Mucosa of descending colon (tissue), 3 donors: ENCODE data around the gene NPHP3. TPM values are rescaled to one million over a fixed set of nuclear protein-coding genes. Genes with fewer than 3 reads are reported as not detected.

ENCODE experiments used
- ATAC-seq: fragments of 200-7000 bp; cut with Tn5 transposase; one replicate; pipeline ENCODE4 v1.9.1; 2020; ENCODE audit warnings: mild to moderate bottlenecking, moderate library complexity
- DNase-seq, 3 donors: peaks; one replicate each; pipeline ENCODE4 v3.0.0-alpha.2; 2020
- H3K36me3 ChIP-seq: fragments of 200-600 bp; one replicate; pipeline ENCODE4 v1.8.0; 2021; ENCODE audit warnings: low read depth, mild to moderate bottlenecking
- H3K4me1 ChIP-seq: fragments of 200-600 bp; one replicate; pipeline ENCODE4 v1.8.0; 2021; ENCODE audit warnings: low read depth, mild to moderate bottlenecking
- H3K4me3 ChIP-seq: fragments of 200-600 bp; one replicate; pipeline ENCODE4 v1.8.0; 2021; ENCODE audit warnings: mild to moderate bottlenecking
- H3K9me3 ChIP-seq: fragments of 200-600 bp; one replicate; pipeline ENCODE4 v1.8.0; 2021; ENCODE audit warnings: mild to moderate bottlenecking
- intact Hi-C, 2 donors: fragments of 100-400 bp; cut with DNase I in 1 of 2; cut with micrococcal nuclease in 1 of 2; formaldehyde crosslinking; loops; one replicate each; pipeline versions ENCODE4 v1.11.0 to v1.11.1; 2022; cut with DNase I, micrococcal nuclease
- total RNA-seq, 3 donors: library from RNA; stranded (reverse); fragmentation: NEBNext Ultra II Directional in 2 of 3; extraction: Animal tissue kit (Norgen Biotek cat#: 25700) in 2 of 3; gene quantifications; one replicate each; pipeline versions ENCODE4 v1.2.1 to v1.2.4, GENCODE V29; 2021 to 2023
- TF ChIP-seq, protein P1 (sequence below): fragments of 200-600 bp; IDR thresholded peaks from one replicate; pipeline ENCODE4 v1.8.0; 2022; ENCODE audit warnings: antibody characterized with exemption, mild to moderate bottlenecking
- donor health status: DM: no; HTN: no; CAD: no; lungs with moderate emphysema.
- donor health status: DM: no; HTN: no; CAD: no.
- donor health status: DM: no; HTN: yes; CAD: no.

NPHP3 gene
- total RNA-seq, 3 donors from 2014 or later: 18.0 to 32.7 (median 21.5) TPM

DNA sequence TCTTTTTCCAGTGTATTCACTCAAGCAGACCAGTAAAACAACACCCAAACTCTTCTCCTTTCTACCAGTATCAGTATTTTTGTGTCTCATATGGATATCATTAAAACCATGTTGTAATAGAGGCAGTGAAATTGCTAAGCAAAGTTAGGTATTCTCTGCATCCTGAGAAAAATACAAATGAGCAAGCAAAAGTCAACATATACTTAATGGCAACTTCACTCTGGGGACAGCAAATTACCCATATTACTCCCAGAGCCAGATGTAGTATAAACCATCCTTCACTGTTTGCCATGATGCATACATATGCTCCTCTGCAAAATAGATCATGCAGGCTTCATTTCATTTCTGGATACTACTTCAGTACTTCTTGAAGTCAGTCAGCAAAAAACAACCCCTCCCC is 40.0 kb downstream of the NPHP3 start:
- no peak for DNase-seq
- intact Hi-C loops: no loop called here
- peaks cover 13% of the 10 kb centered on the region for H3K36me3 ChIP-seq
- H3K4me3 ChIP-seq: no peak overlapping the region
- no peaks in the 10 kb centered on the region for H3K4me1 ChIP-seq
- ATAC-seq: no peak
- TF ChIP-seq, protein P1, sequence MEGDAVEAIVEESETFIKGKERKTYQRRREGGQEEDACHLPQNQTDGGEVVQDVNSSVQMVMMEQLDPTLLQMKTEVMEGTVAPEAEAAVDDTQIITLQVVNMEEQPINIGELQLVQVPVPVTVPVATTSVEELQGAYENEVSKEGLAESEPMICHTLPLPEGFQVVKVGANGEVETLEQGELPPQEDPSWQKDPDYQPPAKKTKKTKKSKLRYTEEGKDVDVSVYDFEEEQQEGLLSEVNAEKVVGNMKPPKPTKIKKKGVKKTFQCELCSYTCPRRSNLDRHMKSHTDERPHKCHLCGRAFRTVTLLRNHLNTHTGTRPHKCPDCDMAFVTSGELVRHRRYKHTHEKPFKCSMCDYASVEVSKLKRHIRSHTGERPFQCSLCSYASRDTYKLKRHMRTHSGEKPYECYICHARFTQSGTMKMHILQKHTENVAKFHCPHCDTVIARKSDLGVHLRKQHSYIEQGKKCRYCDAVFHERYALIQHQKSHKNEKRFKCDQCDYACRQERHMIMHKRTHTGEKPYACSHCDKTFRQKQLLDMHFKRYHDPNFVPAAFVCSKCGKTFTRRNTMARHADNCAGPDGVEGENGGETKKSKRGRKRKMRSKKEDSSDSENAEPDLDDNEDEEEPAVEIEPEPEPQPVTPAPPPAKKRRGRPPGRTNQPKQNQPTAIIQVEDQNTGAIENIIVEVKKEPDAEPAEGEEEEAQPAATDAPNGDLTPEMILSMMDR: no peak
- H3K9me3 ChIP-seq: no peaks in the 10 kb centered on the region

DNA sequence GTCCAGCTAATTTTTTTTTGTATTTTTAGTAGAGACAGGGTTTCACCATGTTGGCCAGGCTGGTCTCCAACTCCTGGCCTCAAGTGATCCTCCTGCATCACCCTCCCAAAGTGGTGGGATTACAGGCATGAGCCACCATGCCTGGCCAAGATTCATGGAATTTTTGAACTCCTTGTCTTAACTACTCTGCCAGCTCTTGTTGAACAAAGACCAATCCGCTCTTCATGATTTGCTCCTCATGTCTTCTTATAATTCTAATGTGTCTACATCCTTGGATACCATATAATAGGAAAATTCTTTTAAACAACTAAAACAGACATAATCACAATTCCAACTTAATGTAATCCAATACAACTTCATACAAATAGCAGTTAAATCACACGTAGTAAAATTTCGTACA is 40.8 kb downstream of the NPHP3 start:
- Histone ChIP-seq H3K4me3 (no peak overlapping the region), H3K36me3 (peaks cover 13% of the 10 kb centered on the region), H3K9me3 (no peaks in the 10 kb centered on the region), H3K4me1 (no peaks in the 10 kb centered on the region)
- no peak for ATAC-seq
- DNase-seq: no peak
- intact Hi-C loops: no loop called here
- TF ChIP-seq, protein P1: no peak

DNA sequence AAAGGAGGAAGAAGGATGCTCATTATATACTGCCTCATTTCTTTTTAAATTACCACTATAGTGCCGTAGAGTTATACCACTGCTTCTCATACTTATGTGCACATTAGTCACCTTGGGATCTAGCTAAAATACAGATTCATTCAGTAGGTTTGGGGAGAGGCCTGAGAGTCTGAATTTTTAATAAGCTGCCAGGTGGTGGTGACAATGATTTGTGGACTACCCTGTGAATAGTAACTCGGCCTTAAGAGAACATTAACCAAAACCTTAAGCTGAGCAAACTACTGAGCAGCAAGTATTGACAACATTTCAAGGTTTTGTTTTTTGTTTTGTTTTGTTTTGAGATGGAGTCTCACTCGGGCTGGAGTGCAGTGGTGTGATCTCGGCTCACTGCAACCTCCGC is 42.3 kb downstream of the NPHP3 start:
- Histone ChIP-seq H3K4me1 (no peaks in the 10 kb centered on the region), H3K36me3 (peaks cover 6% of the 10 kb centered on the region), H3K9me3 (no peaks in the 10 kb centered on the region), H3K4me3 (no peak overlapping the region)
- intact Hi-C loops: no loop called here
- DNase-seq (no peak), ATAC-seq (no peak)
- TF ChIP-seq, protein P1: no peak

DNA sequence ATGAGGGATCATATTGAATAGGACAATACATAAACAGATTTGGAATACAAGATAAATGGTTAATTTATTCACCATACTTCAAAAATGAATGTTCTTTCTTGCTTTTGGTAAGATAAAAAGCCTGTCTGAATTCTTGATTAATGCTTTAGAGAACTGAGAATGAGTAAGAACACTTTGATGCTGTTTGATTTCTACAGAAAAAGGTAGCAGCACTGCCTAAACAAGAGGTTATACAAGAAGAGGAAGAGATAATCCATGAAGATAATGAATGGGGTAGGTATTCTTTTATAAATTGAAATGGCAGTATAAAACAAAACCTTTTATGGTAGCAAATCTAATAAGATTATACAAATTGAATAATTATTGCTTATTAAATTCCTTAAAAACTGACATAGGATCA is 46.8 kb downstream of the NPHP3 start:
- DNase-seq (no peak), ATAC-seq (no peak)
- intact Hi-C loops: no loop called here
- Histone ChIP-seq H3K36me3 (peaks cover 15% of the 10 kb centered on the region), H3K9me3 (no peaks in the 10 kb centered on the region), H3K4me1 (no peaks in the 10 kb centered on the region), H3K4me3 (no peak overlapping the region)
- TF ChIP-seq, protein P1: no peak

DNA sequence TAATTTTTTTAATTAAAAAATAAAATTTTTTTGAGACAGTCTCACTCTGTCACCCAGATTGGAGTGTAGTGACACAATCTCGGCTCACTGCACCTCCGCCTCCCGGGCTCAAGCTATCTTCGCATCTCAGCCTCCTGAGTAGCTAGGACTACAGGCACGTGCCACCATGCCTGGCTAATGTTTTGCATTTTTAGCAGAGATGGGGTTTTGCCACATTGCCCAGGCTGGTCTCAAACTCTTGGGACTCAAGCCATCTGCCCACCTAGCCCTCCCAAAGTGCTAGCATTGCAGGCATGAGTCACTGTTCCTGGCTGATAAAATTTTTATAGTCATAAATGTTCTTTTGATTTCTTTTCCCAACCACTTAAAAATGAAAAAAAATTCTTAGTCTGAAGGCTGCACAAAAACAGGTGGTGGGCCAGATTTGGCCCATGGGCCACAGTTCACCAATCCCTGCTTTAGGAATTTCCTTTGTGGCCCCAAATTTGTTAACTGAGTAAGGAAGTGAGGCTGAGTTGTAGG is 52.9 kb downstream of the NPHP3 start:
- intact Hi-C loops: no loop called here
- DNase-seq (no peak), ATAC-seq (no peak)
- H3K9me3 ChIP-seq: no peaks in the 10 kb centered on the region
- H3K4me1 ChIP-seq: no peaks in the 10 kb centered on the region
- H3K36me3 ChIP-seq: peaks cover 9% of the 10 kb centered on the region
- TF ChIP-seq, protein P1: no peak
- H3K4me3 ChIP-seq: no peak overlapping the region

DNA sequence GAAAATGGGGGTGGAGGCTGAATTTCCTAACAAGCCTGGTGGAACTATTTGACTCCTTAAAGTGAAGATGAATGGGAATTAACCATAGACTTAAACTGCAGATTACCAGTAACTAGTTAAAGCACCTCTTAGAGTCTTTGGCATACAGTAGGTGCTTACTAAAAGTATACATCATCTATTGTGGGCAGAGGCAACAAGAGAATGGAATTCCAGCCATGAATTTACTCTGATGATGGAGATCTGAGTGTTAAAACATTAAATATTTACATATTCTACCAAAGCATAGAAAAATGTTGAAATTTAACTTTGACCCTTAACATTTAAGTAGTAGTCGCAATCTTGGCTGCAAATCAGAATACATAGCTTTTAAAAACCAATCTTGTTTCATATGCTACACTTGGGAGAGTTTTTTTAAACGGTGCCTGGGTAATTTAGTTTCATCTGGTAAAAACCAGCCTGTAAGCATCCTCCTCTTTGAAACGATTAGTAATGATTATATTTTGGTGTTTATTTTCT is 56.9 kb downstream of the NPHP3 start:
- intact Hi-C loops: no loop called here
- Histone ChIP-seq H3K36me3 (no peaks in the 10 kb centered on the region), H3K9me3 (no peaks in the 10 kb centered on the region), H3K4me1 (peaks cover 8% of the 10 kb centered on the region), H3K4me3 (no peak overlapping the region)
- ATAC-seq (no peak), DNase-seq (no peak)
- TF ChIP-seq, protein P1: no peak
